HCT116 (cell line): ENCODE measurements around the gene CDH23.

ENCODE experiments used
- EZH2 ChIP-seq: fragments of 200-600 bp; sonication (generic); IDR thresholded peaks from 2 replicates; pipeline ENCODE4 v1.6.1; 2017; ENCODE audit warnings: antibody characterized with exemption, mixed run types
- POLR2A ChIP-seq: IDR thresholded peaks from 2 replicates; pipeline ENCODE4 v1.7.0; 2011; ENCODE audit warnings: borderline replicate concordance; ENCODE audit not compliant: insufficient read depth, insufficient read length; ENCODE audit errors: extremely low read depth
- POLR2AphosphoS5 ChIP-seq: IDR thresholded peaks from 2 replicates; pipeline ENCODE4 v1.6.1; 2011; ENCODE audit warnings: mild to moderate bottlenecking, low read depth, low read length, moderate library complexity
- YY1 ChIP-seq: IDR thresholded peaks from 2 replicates; pipeline ENCODE4 v1.6.1; 2011; ENCODE audit warnings: low read length, low read depth, moderate library complexity, mild to moderate bottlenecking; ENCODE audit not compliant: insufficient replicate concordance; ENCODE audit errors: extremely low read depth
- TF ChIP-seq, protein P1 (sequence below), 3 experiments: fragments of 200-600 bp in 1 of 3; sonication (generic) in 1 of 3; IDR thresholded peaks in 2 of 3; conservative IDR thresholded peaks in 1 of 3; 2 replicates each; pipeline ENCODE4 v1.5.1; 2012 to 2017; ENCODE audit warnings: low read depth in 2 of 3, low read length in 2 of 3, antibody characterized with exemption in 1 of 3, borderline replicate concordance in 1 of 3, control low read depth in 1 of 3, mild to moderate bottlenecking in 1 of 3, mixed read lengths in 1 of 3, mixed run types in 1 of 3, moderate library complexity in 1 of 3; ENCODE audit not compliant: insufficient read depth in 1 of 3
- TF ChIP-seq, protein P2 (sequence below): IDR thresholded peaks from 2 replicates; pipeline ENCODE4 v1.6.1; 2012; ENCODE audit warnings: low read depth
- TF ChIP-seq, protein P3 (sequence below): IDR thresholded peaks from 2 replicates; pipeline ENCODE4 v1.6.1; 2011; ENCODE audit warnings: mild to moderate bottlenecking, low read length, moderate library complexity; ENCODE audit not compliant: insufficient replicate concordance; ENCODE audit errors: extremely low read depth

DNA sequence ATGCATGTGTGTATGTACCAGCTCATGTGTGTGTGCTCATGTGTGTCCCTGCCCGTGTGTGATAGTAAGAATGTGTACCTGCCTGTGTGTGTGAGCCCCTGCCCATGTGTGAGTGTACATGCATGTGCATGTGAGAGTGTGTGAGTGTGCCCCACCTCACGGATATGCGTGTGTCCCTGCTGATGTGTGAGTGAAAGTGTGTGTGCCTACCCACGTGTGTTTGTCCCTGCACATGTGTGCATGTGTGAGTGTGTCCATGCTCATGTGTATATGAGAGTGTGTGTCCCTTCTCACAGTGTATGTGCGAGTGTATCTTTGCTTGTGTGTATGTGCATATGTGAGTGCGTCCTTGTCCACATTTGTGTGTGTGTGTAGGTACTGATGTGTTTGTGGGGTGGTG, 69.6 kb downstream of the CDH23 start:
- TF ChIP-seq, protein P1, sequence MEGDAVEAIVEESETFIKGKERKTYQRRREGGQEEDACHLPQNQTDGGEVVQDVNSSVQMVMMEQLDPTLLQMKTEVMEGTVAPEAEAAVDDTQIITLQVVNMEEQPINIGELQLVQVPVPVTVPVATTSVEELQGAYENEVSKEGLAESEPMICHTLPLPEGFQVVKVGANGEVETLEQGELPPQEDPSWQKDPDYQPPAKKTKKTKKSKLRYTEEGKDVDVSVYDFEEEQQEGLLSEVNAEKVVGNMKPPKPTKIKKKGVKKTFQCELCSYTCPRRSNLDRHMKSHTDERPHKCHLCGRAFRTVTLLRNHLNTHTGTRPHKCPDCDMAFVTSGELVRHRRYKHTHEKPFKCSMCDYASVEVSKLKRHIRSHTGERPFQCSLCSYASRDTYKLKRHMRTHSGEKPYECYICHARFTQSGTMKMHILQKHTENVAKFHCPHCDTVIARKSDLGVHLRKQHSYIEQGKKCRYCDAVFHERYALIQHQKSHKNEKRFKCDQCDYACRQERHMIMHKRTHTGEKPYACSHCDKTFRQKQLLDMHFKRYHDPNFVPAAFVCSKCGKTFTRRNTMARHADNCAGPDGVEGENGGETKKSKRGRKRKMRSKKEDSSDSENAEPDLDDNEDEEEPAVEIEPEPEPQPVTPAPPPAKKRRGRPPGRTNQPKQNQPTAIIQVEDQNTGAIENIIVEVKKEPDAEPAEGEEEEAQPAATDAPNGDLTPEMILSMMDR (IDR thresholded peaks at IDR 0.05 in 2 of 3, conservative IDR thresholded peaks at IDR 0.05 in 1 of 3; ENCODE audit: borderline replicate concordance in 1 of 3, insufficient read depth in 1 of 3, low read depth in 2 of 3, low read length in 2 of 3) = no peak
- TF ChIP-seq POLR2A = no peak
- TF ChIP-seq EZH2 = no peak
- no peak for TF ChIP-seq YY1
- TF ChIP-seq POLR2AphosphoS5 = no peak
- TF ChIP-seq, protein P2, sequence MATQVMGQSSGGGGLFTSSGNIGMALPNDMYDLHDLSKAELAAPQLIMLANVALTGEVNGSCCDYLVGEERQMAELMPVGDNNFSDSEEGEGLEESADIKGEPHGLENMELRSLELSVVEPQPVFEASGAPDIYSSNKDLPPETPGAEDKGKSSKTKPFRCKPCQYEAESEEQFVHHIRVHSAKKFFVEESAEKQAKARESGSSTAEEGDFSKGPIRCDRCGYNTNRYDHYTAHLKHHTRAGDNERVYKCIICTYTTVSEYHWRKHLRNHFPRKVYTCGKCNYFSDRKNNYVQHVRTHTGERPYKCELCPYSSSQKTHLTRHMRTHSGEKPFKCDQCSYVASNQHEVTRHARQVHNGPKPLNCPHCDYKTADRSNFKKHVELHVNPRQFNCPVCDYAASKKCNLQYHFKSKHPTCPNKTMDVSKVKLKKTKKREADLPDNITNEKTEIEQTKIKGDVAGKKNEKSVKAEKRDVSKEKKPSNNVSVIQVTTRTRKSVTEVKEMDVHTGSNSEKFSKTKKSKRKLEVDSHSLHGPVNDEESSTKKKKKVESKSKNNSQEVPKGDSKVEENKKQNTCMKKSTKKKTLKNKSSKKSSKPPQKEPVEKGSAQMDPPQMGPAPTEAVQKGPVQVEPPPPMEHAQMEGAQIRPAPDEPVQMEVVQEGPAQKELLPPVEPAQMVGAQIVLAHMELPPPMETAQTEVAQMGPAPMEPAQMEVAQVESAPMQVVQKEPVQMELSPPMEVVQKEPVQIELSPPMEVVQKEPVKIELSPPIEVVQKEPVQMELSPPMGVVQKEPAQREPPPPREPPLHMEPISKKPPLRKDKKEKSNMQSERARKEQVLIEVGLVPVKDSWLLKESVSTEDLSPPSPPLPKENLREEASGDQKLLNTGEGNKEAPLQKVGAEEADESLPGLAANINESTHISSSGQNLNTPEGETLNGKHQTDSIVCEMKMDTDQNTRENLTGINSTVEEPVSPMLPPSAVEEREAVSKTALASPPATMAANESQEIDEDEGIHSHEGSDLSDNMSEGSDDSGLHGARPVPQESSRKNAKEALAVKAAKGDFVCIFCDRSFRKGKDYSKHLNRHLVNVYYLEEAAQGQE = no peak
- TF ChIP-seq, protein P3, sequence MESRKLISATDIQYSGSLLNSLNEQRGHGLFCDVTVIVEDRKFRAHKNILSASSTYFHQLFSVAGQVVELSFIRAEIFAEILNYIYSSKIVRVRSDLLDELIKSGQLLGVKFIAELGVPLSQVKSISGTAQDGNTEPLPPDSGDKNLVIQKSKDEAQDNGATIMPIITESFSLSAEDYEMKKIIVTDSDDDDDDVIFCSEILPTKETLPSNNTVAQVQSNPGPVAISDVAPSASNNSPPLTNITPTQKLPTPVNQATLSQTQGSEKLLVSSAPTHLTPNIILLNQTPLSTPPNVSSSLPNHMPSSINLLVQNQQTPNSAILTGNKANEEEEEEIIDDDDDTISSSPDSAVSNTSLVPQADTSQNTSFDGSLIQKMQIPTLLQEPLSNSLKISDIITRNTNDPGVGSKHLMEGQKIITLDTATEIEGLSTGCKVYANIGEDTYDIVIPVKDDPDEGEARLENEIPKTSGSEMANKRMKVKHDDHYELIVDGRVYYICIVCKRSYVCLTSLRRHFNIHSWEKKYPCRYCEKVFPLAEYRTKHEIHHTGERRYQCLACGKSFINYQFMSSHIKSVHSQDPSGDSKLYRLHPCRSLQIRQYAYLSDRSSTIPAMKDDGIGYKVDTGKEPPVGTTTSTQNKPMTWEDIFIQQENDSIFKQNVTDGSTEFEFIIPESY = no peak
